Stimulated activated CD8-positive, alpha-beta memory T cell treated with anti-CD3 and anti-CD28 coated beads, Interleukin-7, amount 100 ng/mL, for 24 hours (primary cell): ENCODE measurements around the gene CYP4F12.

Experiments
- DNase-seq: peaks from one replicate; pipeline ENCODE4 v3.0.0-alpha.2; 2020; ENCODE audit warnings: low read depth

Gene CYP4F12, protein sequence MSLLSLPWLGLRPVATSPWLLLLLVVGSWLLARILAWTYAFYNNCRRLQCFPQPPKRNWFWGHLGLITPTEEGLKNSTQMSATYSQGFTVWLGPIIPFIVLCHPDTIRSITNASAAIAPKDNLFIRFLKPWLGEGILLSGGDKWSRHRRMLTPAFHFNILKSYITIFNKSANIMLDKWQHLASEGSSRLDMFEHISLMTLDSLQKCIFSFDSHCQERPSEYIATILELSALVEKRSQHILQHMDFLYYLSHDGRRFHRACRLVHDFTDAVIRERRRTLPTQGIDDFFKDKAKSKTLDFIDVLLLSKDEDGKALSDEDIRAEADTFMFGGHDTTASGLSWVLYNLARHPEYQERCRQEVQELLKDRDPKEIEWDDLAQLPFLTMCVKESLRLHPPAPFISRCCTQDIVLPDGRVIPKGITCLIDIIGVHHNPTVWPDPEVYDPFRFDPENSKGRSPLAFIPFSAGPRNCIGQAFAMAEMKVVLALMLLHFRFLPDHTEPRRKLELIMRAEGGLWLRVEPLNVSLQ

DNA sequence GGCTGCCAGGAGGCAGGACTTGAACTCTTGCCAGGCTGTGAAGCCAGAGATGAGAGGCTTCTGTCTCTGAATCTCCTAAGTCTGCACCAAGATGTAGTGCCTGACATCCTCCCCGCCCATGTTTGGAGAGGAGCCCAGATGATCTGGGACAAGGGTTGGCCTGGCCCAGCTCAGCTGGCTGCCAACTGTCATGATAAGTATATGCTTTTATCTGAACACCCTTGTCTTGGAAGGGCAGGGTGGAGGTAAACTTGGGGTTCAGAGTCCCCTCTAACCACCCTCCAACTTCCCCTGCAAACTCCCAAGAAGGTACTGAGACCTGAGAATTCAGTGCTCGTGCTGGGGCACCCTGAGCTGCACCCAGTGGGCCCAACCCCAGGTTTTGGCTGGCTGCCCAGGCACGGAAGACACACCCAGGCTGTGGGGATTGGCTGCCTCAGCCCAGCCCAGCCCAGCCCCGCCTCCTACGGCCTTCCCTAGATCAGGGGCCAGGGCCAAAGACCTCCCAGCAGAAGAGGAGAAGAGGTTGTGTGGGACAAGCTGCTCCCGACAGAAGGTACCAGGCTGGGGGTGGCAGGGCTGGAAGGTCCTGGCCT lies at the start of gene CYP4F12:
CYP4F12 (plus strand) TSS at position 508 of the 596 bp plus-strand sequence. CDS start 443 bp downstream, outside the sequence.
- no peak for DNase-seq

DNA sequence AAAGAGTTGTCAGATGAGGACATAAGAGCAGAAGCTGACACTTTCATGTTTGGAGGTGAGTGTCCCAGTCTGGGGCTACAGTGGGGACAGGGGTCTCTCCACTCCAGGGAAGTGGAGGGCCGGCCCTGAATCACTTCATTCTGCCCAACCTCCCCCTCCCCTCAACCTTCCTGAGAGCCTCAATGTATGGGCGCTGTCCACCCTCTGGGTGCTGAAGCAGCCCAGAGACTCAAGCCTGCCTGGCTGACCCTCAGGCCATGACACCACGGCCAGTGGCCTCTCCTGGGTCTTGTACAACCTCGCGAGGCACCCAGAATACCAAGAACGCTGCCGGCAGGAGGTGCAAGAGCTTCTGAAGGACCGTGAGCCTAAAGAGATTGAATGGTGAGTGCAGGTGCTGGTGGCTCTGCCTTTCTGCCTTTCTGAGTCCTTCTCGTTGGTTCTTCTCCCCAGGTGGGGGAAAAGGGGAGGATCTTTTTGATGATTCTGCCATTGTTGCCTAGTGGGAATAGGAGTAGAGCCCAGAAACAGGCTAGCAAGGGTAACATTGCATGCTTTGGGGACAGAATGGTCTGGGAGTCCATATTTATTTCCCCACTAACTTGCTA lies 49.1 kb upstream of the CYP4F12 start:
- no peak for DNase-seq

DNA sequence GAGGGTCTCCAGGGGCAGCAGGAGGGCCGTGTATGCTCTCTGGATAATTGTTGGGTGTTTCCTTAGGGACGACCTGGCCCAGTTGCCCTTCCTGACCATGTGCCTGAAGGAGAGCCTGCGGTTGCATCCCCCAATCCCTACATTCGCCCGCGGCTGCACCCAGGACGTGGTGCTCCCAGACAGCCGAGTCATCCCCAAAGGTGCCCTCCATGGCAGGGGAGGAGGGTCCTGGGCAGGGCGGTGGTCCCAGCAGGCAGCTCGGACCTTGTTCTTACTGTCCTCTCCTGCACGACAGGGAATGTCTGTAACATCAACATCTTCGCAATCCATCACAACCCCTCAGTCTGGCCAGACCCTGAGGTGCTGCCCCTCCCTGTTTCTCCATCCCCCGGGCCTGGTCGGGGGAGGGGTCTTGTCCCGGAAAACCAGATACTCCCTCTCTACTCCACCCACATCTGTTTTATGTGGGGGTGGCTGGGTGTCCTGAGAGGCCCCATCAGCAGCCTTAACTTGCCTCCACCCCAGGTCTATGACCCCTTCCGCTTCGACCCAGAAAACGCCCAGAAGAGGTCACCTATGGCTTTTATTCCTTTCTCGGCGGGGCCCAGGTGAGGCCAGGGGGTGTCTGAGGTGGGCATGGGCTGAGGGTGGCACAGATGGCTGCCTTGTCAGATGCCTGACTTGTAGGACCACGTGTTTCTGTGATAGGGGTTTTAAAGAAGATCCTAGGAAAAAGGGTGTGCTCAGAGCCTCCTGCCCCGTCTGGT lies 44.5 kb upstream of the CYP4F12 start:
- DNase-seq: no peak

DNA sequence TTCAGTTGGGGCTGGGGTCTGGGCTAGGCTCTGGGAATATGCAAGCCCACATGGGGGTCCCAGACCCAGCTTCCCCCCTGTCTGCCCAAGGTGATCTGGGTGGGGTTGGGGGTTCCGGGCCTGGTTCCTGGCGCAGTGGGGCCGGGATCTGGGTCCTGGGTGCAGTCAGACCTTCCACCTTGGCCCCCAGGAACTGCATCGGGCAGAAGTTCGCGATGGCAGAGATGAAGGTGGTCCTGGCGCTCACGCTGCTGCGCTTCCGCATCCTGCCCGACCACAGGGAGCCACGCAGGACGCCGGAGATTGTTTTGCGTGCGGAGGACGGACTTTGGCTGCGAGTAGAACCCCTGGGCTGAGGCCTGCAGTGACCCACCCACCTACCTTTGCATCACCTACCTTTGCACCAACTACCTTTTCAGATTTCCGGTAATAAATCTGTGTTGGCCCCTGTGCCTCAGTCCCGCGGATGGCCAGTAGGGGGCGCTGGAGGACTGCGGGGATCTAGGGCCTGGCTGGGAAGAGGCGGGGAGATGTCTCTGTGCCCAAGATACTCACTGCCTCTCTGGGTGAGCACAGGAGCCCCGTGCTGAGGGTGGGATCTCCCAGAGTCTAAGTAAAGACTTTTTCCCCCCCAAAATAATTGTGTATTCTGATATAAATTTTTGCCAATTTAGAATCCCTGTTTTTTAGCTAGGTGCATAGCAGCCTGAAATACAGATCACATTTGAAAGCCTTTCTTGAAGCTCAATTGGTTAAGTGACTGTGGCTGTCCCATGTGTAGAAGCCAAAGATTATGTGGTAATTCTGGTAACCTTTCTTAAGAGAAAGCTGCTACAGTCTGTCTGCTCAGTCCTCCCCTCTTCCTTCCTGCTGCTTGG lies 43.6 kb upstream of the CYP4F12 start:
- DNase-seq: peak; percentile 90

DNA sequence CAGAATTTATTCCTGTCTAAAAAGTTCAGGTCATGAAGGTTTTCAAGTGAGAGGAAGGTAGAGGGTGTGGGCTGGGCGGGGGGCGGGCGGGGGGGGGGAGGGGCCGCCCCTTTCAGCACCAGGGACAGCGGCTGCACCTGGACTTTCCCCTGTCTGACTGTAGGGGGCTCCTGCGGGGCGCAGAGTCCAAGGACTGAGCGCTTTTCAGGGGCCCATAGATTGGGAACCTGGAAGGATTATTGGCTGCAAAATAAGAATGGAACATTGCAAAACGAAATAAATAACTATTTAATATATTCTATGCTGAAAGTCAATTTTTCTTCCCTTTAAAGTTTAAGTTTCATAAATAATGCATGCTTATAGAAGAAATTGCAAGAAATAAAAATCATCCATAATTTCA lies 41.1 kb upstream of the CYP4F12 start:
- DNase-seq: no peak

DNA sequence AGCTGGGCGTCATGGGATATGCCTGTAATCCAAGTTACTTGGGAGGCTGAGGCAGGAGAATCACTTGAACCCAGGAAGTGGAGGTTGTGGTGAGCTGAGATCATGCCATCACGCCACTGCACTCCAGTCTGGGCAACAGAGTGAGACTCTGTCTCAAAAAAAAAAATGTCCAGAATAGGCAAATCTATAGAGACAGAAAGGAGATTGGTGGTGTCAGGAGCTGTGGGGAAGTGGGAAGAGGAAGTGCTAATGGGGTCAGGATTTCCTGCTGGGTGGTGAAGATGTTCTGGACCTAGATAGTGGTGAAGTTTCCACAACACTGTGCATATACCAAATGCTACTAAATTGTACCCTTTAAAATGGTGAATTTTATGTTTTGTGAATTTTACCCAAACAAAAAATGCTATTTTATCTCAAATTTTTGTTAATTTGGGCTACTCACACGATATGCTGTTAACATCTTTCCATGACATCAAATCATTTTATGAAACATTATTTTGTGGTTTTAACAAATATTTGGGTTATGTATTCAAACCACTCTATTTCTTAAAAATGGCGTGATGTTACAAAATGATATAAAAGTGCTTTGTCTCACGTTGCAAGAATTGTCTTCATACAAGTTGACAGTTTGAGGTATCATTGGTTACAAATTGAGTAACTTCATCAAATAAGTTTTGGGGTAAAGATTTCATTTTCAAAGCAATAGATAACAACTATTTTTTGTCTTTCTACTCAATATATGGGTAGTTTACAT lies 39.6 kb upstream of the CYP4F12 start:
- DNase-seq: no peak

DNA sequence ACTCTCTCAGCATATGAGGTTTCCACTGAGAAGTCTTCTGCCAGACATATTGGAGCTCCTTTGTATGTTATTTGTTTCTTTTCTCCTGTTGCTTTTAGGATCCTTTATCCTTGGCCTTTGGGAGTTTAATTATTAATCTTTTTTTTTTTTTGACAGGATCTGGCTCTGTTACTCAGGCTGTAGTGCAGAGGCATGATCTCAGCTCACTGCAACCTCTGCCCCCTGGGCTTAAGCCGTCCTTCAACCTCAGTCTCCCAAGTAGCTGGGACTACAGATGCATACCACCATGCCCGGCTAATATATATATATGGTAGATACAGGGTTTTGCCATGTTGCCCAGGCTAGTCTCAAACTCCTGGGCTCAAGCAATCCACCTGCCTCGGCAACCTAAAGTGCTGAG lies 38.8 kb upstream of the CYP4F12 start:
- DNase-seq: no peak

DNA sequence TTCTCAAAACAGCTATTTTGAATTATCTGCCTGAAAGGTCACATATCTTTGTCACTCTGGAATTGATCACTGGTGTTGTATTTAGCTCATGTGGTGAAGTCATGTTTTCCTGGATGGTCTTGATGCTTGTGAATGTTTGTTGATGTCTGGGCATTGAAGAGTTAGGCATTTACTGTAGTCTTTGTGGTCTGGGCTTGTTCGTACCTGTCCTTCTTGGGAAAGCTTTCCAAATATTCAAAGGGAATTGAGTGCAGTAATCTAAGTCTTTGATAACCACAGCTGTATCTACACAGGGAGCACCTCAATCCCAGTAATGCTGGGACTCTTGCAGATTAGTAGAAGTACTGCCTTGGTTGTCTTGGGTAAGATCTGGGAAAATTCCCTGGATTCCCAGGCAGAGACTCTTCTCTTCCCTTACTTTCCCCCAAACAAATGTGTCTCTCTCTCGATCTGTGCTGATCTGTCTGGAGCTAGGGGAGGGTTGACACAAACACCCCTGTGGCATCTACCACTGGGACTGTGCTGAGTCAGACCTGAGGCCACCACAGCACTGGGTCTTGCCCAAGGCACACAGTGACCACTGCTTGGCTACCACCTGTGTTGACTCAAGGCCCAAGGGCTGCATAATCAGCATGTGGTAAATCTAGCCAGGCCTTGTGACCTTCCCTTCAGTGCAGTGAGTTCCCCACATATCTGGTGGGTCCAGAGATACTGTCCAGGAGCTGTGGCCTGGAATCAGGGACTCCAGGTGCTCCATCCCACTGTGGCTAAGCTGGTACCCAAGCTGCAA lies 37.7 kb upstream of the CYP4F12 start:
- no peak for DNase-seq

DNA sequence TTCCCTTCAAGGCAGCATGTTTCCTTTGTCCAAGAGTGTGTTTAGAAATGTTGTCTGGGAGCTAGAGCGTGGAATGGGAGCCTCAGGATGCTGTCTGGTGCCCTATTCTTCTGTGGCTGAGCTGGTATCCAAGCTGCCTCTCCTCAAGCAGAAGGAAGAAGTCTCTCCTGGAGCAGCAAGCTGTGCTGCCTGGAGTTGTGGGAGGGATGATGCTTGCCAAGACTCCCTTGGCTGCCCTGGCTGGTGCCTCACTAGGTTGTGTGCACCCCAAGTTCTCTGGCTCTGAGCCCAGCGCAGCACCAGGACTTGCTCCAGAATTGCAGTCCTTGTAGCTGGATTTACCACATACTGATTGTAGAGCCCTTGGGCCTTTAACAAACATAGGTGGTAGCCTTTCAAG lies 36.9 kb upstream of the CYP4F12 start:
- DNase-seq: no peak

DNA sequence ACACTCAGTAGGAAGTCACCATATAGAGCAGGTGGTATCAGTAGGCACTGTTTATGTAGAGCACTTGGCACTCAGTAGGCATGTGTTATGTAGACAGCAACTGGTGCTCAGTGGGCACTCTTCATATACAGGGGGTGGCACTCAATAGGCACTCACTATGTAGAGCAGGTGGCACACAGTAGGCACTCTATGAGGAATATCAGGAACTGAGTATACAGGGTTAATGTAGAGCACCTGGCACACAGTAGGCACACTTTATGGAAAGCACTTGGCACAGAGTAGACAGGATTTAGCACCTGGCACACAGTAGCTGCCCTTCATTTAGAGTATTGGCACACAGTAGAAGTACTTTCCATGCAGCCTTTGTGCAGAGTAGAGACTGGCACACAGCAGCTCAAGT lies 33.3 kb upstream of the CYP4F12 start:
- DNase-seq: no peak

DNA sequence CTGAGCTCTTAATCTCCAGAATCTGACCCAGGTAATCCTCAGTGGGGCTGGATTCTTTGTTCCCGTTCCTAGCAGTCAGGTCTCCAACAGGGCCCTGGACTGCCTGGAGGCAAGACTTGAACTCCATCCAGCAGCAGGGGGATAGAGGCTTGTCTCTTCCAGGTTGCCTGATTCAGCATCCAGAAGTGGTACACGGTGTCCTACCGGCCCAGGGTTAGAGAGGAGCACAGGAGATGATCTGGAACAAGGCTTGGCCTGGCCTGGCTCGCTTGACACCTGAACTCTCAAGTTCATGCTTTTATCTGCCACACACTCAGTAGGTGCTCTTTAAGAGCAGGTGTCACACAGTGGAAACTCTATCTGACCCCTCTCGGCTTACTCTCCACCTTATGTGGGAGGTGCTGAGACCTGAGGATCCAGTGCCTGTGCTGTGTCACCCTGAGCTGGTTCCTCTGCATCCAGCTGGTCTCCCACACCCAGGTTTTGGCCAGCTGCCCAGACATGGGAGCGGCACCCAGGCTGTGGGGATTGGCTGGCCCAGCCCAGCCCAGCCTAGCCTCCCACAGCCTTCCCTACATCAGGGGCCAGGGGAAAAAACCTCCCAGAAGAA lies 32.5 kb upstream of the CYP4F12 start, which contains the start of gene CYP4F3:
CYP4F3 (plus strand) TSS at position 604 of the 610 bp plus-strand sequence. CDS start 519 bp downstream, outside the sequence.
- no peak for DNase-seq

DNA sequence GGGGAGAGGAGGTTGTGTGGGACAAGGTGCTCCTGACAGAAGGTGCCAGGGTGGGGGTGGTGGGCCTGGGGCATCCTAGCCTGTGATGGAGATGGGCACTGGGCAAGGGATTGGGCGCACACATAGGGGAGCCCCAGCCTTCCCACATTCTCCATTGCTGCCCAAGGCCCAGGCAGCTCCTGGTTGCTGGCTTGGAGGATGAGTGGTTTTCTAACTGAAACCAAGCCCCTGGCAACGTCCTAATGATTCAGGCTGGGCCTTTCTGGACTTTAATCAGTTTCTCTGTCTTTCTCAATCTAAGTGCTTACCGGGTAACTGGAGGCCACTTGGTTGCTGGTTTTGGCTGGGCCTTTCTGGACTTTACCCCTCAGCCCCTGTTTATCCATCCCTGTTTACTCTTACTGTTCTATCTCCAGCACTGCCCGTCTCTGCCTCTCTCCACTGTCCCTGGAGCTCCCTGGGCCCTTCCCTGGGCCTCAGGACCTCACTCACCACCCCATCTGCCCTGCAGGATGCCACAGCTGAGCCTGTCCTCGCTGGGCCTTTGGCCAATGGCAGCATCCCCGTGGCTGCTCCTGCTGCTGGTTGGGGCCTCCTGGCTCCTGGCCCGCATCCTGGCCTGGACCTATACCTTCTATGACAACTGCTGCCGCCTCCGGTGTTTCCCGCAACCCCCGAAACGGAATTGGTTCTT lies 31.8 kb upstream of the CYP4F12 start:
- DNase-seq: no peak

DNA sequence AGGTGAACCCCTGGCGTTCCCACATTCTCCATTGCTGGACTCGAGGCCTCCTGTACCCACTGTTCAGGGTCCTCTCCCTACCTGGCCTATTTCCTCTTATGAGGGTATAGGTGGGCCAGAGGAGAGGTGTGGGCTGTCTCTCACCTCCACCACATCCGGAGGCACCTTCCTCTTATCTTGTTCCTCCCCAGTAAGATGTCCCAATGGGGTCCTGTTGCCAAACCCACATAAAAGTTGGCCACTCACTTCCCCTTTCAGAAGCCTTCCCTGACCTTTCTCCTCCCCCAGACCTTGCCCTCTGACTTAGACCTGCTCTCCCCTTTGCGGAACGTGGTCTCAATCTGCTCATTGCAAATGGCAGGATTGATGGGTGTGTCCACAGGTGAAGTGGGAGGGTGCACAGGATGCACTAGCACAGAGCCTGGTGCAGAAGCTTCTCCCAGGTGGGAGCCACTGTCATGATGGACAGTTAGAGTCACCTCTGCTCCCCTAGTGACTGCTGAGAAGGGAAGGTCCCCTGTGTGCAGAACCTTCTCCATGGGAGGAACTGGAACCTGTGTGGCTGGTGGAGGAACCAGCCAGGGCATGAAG lies 30.9 kb upstream of the CYP4F12 start:
- no peak for DNase-seq

DNA sequence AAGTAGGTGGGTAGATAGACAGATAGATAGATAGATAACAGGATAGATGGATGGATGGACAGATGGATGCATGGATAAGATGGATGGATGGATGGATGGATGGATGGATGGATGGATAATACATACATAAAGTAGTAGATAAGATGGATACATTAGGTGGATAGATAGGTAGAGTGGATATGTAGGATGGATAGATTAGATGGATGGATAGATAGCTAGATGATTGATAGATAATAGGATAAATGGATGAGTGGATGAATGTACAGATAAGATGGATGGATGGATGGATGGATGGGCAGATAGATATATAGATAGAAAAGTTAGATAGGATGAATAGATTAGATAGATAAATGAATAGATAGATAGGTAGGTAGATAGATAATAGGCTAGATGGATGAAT lies 30.1 kb upstream of the CYP4F12 start:
- DNase-seq: no peak

DNA sequence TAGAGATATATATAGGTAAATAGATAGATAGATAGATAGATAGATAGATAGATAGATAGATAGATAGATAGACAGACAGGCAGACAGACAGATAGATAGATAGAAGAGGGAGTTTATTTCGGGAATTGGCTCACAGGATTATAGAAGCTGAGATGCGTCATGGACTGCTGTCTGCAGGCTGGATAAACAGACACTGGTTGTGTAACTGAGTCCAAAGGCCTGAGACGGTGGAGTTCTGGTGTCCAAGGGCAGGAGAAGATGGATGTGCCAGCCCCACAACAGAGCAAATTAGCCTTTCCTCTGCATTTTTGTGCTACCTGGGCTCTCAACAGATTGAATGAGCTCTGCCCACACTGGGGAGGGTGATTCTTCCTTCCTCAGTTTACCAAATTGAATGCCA lies 29.5 kb upstream of the CYP4F12 start:
- DNase-seq: no peak

DNA sequence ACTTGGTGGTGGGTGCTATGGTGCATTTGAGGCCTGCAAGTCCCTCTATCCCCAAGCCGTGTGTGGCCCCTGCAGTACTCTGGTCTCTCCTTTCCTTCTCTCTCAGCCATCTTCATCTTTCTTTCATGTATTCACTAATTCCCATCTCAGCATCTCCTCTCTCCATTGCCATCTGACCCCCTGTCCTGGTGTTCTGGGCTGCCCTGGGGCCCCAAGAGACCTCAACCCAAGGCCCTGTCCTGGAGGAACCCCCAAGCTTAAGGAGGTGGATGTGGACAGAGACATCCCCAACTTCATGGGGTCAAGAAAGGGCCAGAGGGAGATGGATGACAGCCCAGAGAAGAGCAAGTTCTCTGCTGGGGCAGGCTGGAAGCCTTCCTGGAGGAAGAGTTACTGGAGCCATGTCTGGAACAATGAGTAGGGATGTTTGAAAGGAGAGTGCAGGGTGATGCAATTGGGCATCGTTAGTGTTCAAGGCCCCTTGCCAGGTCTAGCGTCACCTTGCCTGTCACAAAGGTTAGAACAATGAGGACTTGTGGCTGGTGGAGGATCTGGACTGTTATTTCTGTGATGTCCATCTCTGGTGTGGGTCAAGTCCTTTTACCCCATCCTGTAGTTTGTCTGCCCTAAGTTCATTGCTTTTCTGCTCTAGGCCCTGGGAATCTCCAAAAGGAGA lies 28.7 kb upstream of the CYP4F12 start:
- DNase-seq: no peak

DNA sequence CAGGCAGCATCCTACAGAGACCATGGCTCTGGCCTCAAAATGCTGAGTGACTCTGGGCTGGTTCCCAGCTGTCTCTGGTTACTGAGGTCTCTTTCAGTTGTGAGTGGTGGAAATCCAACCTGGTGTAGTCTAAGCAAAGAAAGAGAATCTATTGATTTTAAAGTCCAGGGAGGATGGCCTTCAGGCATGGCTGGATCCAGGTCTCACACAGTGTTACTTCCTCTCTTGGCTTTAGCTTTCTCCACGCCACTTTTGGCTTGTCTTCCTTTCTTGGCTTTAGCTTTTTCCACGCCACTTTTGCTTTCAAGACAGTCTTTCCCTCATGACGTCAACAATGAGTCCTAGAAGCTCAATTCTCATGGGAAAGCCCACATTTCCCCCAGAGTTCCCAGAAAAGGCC lies 28.1 kb upstream of the CYP4F12 start:
- no peak for DNase-seq

DNA sequence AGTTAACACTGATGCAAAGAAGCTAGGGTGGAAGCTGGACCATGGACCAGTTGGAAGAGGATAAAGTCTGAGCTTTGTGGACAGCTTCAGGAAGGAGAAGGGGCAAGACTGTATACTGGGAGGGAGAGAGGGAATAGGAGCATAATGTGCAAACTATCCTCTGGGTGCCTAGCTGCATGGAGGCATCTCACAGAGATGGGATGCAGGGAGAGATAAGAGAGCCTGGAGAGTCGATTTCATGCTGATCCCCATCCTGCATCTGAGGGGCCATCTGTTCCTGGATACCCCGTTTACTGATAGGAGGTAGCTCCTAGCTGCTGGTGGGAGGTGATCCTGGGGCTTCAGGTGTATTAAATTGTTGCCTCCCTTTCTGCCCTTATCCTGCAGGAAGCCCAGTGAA lies 23.4 kb upstream of the CYP4F12 start:
- no peak for DNase-seq
